Measurements from ENCODE around the gene NLGN4X. TPM values are rescaled to one million over a fixed set of nuclear protein-coding genes. Genes with fewer than 3 reads are reported as not detected.

The NLGN4X gene
- total RNA-seq, 1 experiment from 2014 or later: not detected

- ATAC-seq: no peak
- BruUV-seq (replicated peaks): no TSS peak
- H3K9me3 ChIP-seq (ENCODE audit: control insufficient read depth, insufficient read depth, low read depth, low read length): no peaks in the 10 kb centered on the region
- CTCF ChIA-PET: no interaction called here
- H3K36me3 ChIP-seq (ENCODE audit: control insufficient read depth, insufficient read depth, low read length): no peaks in the 10 kb centered on the region
- H3K4me3 ChIP-seq (ENCODE audit: low read depth in 2 of 2, low read length in 2 of 2): no peak overlapping the region
- intact Hi-C loops (cut with micrococcal nuclease; ENCODE audit: unreplicated experiment) (no loop called here), in situ Hi-C loops (cut with HindIII; ENCODE audit: low pct_unique_long_range_greater_than_20kb, low sequenced_read_pairs) (no loop called here)
- POLR2A ChIA-PET: no interaction called here
- no peaks in the 10 kb centered on the region for H3K27me3 ChIP-seq (ENCODE audit: control insufficient read depth, insufficient read depth, low read length)
- TF ChIP-seq POLR2AphosphoS5 (IDR thresholded peaks at IDR 0.05; ENCODE audit: low read depth, low read length) (no peak), TCF7L2 (IDR thresholded peaks at IDR 0.05; ENCODE audit: low read depth, low read length) (no peak), REST (IDR thresholded peaks at IDR 0.05; ENCODE audit: insufficient read depth in 1 of 2, low read depth in 2 of 2, low read length in 1 of 2) (no peak), SIN3A (IDR thresholded peaks at IDR 0.05; ENCODE audit: borderline replicate concordance, insufficient read depth, low read depth, low read length) (no peak), CTCF (IDR thresholded peaks at IDR 0.05) (no peak)
- no peaks in the 10 kb centered on the region for H3K4me1 ChIP-seq (ENCODE audit: control insufficient read depth, insufficient read depth, low read length)
- no peak for DNase-seq (ENCODE audit: low read depth, low spot score)
- H3K27ac ChIP-seq (ENCODE audit: low read length): no peak overlapping the region
These were observed 216.3 kb downstream of the NLGN4X start for GRCh38 chrX:6012357-6012756.

- no peak for DNase-seq (ENCODE audit: low read depth, low spot score)
- Histone ChIP-seq H3K4me3 (ENCODE audit: low read depth in 2 of 2, low read length in 2 of 2) (no peak overlapping the region), H3K27ac (ENCODE audit: low read length) (no peak overlapping the region), H3K9me3 (ENCODE audit: control insufficient read depth, insufficient read depth, low read depth, low read length) (no peaks in the 10 kb centered on the region), H3K27me3 (ENCODE audit: control insufficient read depth, insufficient read depth, low read length) (no peaks in the 10 kb centered on the region), H3K36me3 (ENCODE audit: control insufficient read depth, insufficient read depth, low read length) (no peaks in the 10 kb centered on the region), H3K4me1 (ENCODE audit: control insufficient read depth, insufficient read depth, low read length) (no peaks in the 10 kb centered on the region)
- no TSS peak for BruUV-seq (replicated peaks)
- intact Hi-C loops (cut with micrococcal nuclease; ENCODE audit: unreplicated experiment): no loop called here
- no peak for TF ChIP-seq POLR2AphosphoS5 (IDR thresholded peaks at IDR 0.05; ENCODE audit: low read depth, low read length)
- TF ChIP-seq TCF7L2 (IDR thresholded peaks at IDR 0.05; ENCODE audit: low read depth, low read length): no peak
- TF ChIP-seq REST (IDR thresholded peaks at IDR 0.05; ENCODE audit: insufficient read depth in 1 of 2, low read depth in 2 of 2, low read length in 1 of 2): no peak
- no peak for TF ChIP-seq SIN3A (IDR thresholded peaks at IDR 0.05; ENCODE audit: borderline replicate concordance, insufficient read depth, low read depth, low read length)
- TF ChIP-seq CTCF (IDR thresholded peaks at IDR 0.05): no peak
- ChIA-PET CTCF (no interaction called here), POLR2A (no interaction called here)
- in situ Hi-C loops (cut with HindIII; ENCODE audit: low pct_unique_long_range_greater_than_20kb, low sequenced_read_pairs): no loop called here
- no peak for ATAC-seq
These were observed 222.8 kb downstream of the NLGN4X start for GRCh38 chrX:6005856-6006255.
